HG03097 (cell line): ENCODE measurements around the gene GSTM5.
A peak's percentile ranks its signal among the peaks of the same experiment; 100 is the strongest.
"Not testable (repeated sequence)": the region's sequence is repeated elsewhere in the genome, so short reads cannot be mapped to it uniquely, and the experiment has no call there.

ENCODE experiments used
- ATAC-seq: cut with Tn5 transposase; IDR thresholded peaks from one replicate; pipeline ENCODE4 v1.9.1; 2021; ENCODE audit not compliant: unreplicated experiment, low FRiP score

The GSTM5 gene

GRCh38 chr1:109711593-109712320 is at the start of gene GSTM5:
GSTM5 (plus strand) TSS chr1:109712251; CDS start chr1:109712313, 62 bp downstream.
- not testable (repeated sequence) for ATAC-seq

GRCh38 chr1:109664671-109665070 is 47.4 kb upstream of the GSTM5 start:
- no peak for ATAC-seq

- ATAC-seq = peak; percentile 69
These were observed 44.5 kb upstream of the GSTM5 start, which contains the start of gene GSTM2 for GRCh38 chr1:109667452-109668122. GSTM2 (plus strand) TSS chr1:109668057; CDS start chr1:109668116, 59 bp downstream.

- ATAC-seq = no peak
These were observed 43.8 kb upstream of the GSTM5 start for GRCh38 chr1:109668123-109668775.

GRCh38 chr1:109669246-109669948 is 42.7 kb upstream of the GSTM5 start:
- no peak for ATAC-seq

GRCh38 chr1:109669949-109670302 is 42.1 kb upstream of the GSTM5 start:
- ATAC-seq = not testable (repeated sequence)

- no peak for ATAC-seq
These were observed 41.0 kb upstream of the GSTM5 start for GRCh38 chr1:109671067-109671466.

- ATAC-seq = not testable (repeated sequence)
These were observed 38.2 kb upstream of the GSTM5 start for GRCh38 chr1:109673861-109674260.

- not testable (repeated sequence) for ATAC-seq
These were observed 35.2 kb upstream of the GSTM5 start for GRCh38 chr1:109676683-109677381.

GRCh38 chr1:109677459-109677858 is 34.6 kb upstream of the GSTM5 start:
- ATAC-seq = no peak

GRCh38 chr1:109678637-109679036 is 33.4 kb upstream of the GSTM5 start:
- not testable (repeated sequence) for ATAC-seq

GRCh38 chr1:109684777-109685176 is 27.3 kb upstream of the GSTM5 start:
- ATAC-seq = not testable (repeated sequence)

GRCh38 chr1:109685399-109685798 is 26.7 kb upstream of the GSTM5 start:
- not testable (repeated sequence) for ATAC-seq

GRCh38 chr1:109685890-109686289 is 26.2 kb upstream of the GSTM5 start:
- ATAC-seq = not testable (repeated sequence)

- ATAC-seq = not testable (repeated sequence)
These were observed 24.9 kb upstream of the GSTM5 start for GRCh38 chr1:109687109-109687508.

- ATAC-seq = peak; percentile 96
These were observed 24.2 kb upstream of the GSTM5 start, which contains the start of gene GSTM1 for GRCh38 chr1:109687641-109688499. GSTM1 (plus strand) TSS chr1:109687817; CDS start chr1:109687874, 57 bp downstream.

GRCh38 chr1:109689844-109690405 is 22.1 kb upstream of the GSTM5 start:
- no peak for ATAC-seq

GRCh38 chr1:109691759-109692158 is 20.3 kb upstream of the GSTM5 start:
- ATAC-seq = no peak

GRCh38 chr1:109694400-109694799 is 17.7 kb upstream of the GSTM5 start:
- not testable (repeated sequence) for ATAC-seq
